ENCODE results near the gene RBM33.

The RBM33 gene

GRCh38 chr7:155804431-155804831 lies 160.0 kb downstream of the RBM33 start:
- peak overlapping the region; percentile 13 for H3K4me3 Mint-ChIP-seq

GRCh38 chr7:155804897-155805825 lies 160.7 kb downstream of the RBM33 start:
- Mint-ChIP-seq H3K4me3 (peak overlapping the region; percentile 67), H3K36me3 (ENCODE audit: low read depth) (no peaks in the 10 kb centered on the region), H3K27me3 (peaks cover 65% of the 10 kb centered on the region), H3K4me1 (ENCODE audit: low read depth) (peaks cover 32% of the 10 kb centered on the region), H3K27ac (no peak overlapping the region), H3K9me3 (no peaks in the 10 kb centered on the region)

More at GRCh38 chr7:155804431-155804831, 160.0 kb downstream of the RBM33 start:
- Mint-ChIP-seq H3K27me3 (peaks cover 70% of the 10 kb centered on the region), H3K4me1 (ENCODE audit: low read depth) (peaks cover 30% of the 10 kb centered on the region), H3K27ac (no peak overlapping the region), H3K36me3 (ENCODE audit: low read depth) (no peaks in the 10 kb centered on the region), H3K9me3 (no peaks in the 10 kb centered on the region)

DNA sequence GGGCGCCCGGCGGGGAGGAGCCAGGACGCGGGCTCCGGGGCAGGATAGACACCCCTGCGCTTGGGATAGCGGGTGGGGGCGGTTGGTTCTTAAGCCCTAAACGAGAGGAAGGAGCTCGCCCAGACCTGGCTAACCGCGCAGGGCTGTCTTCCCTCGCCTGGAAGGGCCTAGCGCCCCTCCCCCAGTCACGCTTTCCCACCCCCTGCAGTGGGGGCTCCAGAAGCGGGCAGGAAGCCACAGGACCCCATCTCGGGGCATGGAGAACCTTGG lies 161.3 kb downstream of the RBM33 start:
- no peaks in the 10 kb centered on the region for H3K36me3 Mint-ChIP-seq (ENCODE audit: low read depth)
- no peak overlapping the region for H3K4me3 Mint-ChIP-seq
- peaks cover 65% of the 10 kb centered on the region for H3K27me3 Mint-ChIP-seq
- H3K9me3 Mint-ChIP-seq = no peaks in the 10 kb centered on the region
- no peak overlapping the region for H3K27ac Mint-ChIP-seq
- peaks cover 35% of the 10 kb centered on the region for H3K4me1 Mint-ChIP-seq (ENCODE audit: low read depth)

GRCh38 chr7:155806096-155806871 lies 161.8 kb downstream of the RBM33 start:
- H3K4me3 Mint-ChIP-seq = no peak overlapping the region
- peaks cover 37% of the 10 kb centered on the region for H3K4me1 Mint-ChIP-seq (ENCODE audit: low read depth)
- peaks cover 65% of the 10 kb centered on the region for H3K27me3 Mint-ChIP-seq
- H3K36me3 Mint-ChIP-seq (ENCODE audit: low read depth) = no peaks in the 10 kb centered on the region
- no peak overlapping the region for H3K27ac Mint-ChIP-seq
- H3K9me3 Mint-ChIP-seq = no peaks in the 10 kb centered on the region

GRCh38 chr7:155807065-155807671 lies 162.7 kb downstream of the RBM33 start:
- peaks cover 44% of the 10 kb centered on the region for H3K4me1 Mint-ChIP-seq (ENCODE audit: low read depth)
- no peaks in the 10 kb centered on the region for H3K36me3 Mint-ChIP-seq (ENCODE audit: low read depth)
- H3K9me3 Mint-ChIP-seq = no peaks in the 10 kb centered on the region
- H3K4me3 Mint-ChIP-seq = no peak overlapping the region
- peaks cover 68% of the 10 kb centered on the region for H3K27me3 Mint-ChIP-seq
- H3K27ac Mint-ChIP-seq = no peak overlapping the region

DNA sequence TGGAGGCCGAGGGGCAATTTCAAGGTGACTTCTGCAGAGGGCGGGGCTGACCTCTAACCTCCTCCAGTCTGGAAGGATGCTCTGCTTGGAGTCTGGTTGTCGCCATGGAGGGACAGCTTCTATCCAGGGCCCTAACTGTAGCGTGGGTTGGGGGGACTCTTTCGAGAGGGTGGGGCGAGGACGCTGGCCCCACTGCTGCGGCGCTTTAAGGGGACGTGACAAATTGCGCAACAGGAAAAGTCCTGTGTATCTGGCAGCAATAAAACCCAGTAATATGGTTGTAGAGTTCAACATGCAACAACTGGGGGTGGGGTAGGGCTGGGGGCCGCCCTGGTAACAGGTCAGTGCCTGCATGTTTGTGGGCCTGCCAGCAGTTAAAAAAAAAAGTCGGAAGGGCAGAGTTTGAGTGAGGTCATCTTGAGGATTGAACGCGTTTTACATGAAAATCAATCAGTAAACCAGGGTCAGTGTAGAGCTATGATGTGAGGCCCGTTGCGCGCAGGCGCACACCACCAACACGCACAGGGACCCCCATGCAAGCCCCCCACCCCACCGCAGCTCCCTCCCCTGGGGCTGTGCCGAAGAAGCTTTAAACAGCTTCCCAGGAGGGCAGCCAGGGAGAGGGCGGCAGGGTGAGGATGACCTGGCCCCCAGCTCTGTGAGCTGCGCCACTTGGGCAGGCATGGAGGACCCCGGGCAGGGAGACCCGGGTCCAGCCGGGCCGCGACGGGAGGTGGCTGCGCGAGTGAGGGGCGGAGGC lies 163.5 kb downstream of the RBM33 start:
- no peak overlapping the region for H3K27ac Mint-ChIP-seq
- H3K9me3 Mint-ChIP-seq = no peaks in the 10 kb centered on the region
- H3K27me3 Mint-ChIP-seq = peaks cover 71% of the 10 kb centered on the region
- H3K36me3 Mint-ChIP-seq (ENCODE audit: low read depth) = no peaks in the 10 kb centered on the region
- peaks cover 42% of the 10 kb centered on the region for H3K4me1 Mint-ChIP-seq (ENCODE audit: low read depth)
- no peak overlapping the region for H3K4me3 Mint-ChIP-seq

DNA sequence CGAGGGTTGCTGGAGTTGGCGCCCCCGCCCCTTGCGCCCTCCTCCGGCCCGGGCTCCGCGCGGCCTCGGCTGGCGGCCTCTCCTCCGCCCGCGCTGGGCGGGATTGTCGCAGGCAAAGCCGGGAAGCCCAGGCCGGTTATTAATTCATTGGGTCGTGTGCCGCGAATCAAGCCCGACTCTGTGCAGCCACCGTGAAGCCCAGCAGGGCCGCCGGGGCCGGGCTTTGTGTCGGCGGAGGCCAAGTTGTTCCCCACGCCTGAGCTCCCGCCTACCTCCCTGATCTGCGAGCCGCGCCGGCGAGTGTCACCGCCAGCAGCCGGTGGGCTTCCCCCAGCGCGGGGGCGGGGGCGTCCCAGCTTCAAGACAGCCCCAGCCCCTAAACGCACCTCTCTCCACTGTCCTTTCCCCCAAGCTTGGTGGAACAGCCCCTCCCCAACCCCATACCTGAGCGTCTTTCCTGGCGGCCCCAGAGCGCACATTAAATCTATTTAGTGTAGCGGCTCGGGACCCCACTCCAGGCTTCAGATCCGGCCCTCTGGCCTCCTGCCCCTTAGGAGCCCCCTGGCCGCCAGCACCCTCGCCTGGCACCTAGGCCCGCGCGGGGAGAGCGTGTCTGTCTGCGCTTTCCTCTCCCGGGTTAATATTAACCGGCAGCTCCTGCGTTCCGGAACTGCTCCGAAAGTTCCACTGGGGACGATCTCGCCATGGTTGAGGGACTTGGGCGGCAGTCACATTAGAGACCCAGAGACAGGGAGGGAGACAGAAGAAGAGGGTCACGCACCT lies 164.3 kb downstream of the RBM33 start:
- Mint-ChIP-seq H3K36me3 (ENCODE audit: low read depth) (no peaks in the 10 kb centered on the region), H3K27me3 (peaks cover 72% of the 10 kb centered on the region), H3K9me3 (no peaks in the 10 kb centered on the region), H3K27ac (no peak overlapping the region), H3K4me3 (no peak overlapping the region), H3K4me1 (ENCODE audit: low read depth) (peaks cover 39% of the 10 kb centered on the region)

- no peak overlapping the region for H3K27ac Mint-ChIP-seq
- peaks cover 36% of the 10 kb centered on the region for H3K4me1 Mint-ChIP-seq (ENCODE audit: low read depth)
- H3K4me3 Mint-ChIP-seq = no peak overlapping the region
- no peaks in the 10 kb centered on the region for H3K36me3 Mint-ChIP-seq (ENCODE audit: low read depth)
- H3K9me3 Mint-ChIP-seq = no peaks in the 10 kb centered on the region
- peaks cover 73% of the 10 kb centered on the region for H3K27me3 Mint-ChIP-seq
These were observed 165.0 kb downstream of the RBM33 start for GRCh38 chr7:155809332-155809946.

- Mint-ChIP-seq H3K27me3 (peaks cover 69% of the 10 kb centered on the region), H3K4me3 (no peak overlapping the region), H3K36me3 (ENCODE audit: low read depth) (no peaks in the 10 kb centered on the region), H3K4me1 (ENCODE audit: low read depth) (peaks cover 34% of the 10 kb centered on the region), H3K27ac (no peak overlapping the region), H3K9me3 (no peaks in the 10 kb centered on the region)
These were observed 165.7 kb downstream of the RBM33 start for GRCh38 chr7:155809947-155810769.

GRCh38 chr7:155810770-155811559 lies 166.5 kb downstream of the RBM33 start:
- H3K27ac Mint-ChIP-seq = no peak overlapping the region
- peaks cover 32% of the 10 kb centered on the region for H3K4me1 Mint-ChIP-seq (ENCODE audit: low read depth)
- peak overlapping the region; percentile 10 for H3K4me3 Mint-ChIP-seq
- H3K36me3 Mint-ChIP-seq (ENCODE audit: low read depth) = no peaks in the 10 kb centered on the region
- peaks cover 72% of the 10 kb centered on the region for H3K27me3 Mint-ChIP-seq
- H3K9me3 Mint-ChIP-seq = no peaks in the 10 kb centered on the region

DNA sequence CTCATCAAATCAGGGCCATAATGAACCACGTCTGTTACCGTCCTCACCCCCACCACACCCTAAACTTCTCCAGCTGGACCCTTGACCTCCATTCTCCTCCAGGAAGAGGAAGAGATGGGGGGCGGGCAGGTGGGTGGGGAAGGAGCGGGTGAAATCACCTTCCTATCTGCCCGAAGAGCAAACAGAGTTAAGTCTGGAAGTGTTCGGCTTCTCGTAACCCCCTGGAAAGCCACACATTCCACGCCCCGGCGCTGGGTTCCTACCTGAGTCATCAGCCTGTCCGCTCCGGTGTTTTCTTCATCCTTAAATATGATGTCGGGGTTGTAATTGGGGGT lies 167.1 kb downstream of the RBM33 start:
- H3K4me1 Mint-ChIP-seq (ENCODE audit: low read depth) = peaks cover 28% of the 10 kb centered on the region
- peaks cover 69% of the 10 kb centered on the region for H3K27me3 Mint-ChIP-seq
- no peak overlapping the region for H3K4me3 Mint-ChIP-seq
- no peaks in the 10 kb centered on the region for H3K9me3 Mint-ChIP-seq
- H3K27ac Mint-ChIP-seq = no peak overlapping the region
- no peaks in the 10 kb centered on the region for H3K36me3 Mint-ChIP-seq (ENCODE audit: low read depth)

DNA sequence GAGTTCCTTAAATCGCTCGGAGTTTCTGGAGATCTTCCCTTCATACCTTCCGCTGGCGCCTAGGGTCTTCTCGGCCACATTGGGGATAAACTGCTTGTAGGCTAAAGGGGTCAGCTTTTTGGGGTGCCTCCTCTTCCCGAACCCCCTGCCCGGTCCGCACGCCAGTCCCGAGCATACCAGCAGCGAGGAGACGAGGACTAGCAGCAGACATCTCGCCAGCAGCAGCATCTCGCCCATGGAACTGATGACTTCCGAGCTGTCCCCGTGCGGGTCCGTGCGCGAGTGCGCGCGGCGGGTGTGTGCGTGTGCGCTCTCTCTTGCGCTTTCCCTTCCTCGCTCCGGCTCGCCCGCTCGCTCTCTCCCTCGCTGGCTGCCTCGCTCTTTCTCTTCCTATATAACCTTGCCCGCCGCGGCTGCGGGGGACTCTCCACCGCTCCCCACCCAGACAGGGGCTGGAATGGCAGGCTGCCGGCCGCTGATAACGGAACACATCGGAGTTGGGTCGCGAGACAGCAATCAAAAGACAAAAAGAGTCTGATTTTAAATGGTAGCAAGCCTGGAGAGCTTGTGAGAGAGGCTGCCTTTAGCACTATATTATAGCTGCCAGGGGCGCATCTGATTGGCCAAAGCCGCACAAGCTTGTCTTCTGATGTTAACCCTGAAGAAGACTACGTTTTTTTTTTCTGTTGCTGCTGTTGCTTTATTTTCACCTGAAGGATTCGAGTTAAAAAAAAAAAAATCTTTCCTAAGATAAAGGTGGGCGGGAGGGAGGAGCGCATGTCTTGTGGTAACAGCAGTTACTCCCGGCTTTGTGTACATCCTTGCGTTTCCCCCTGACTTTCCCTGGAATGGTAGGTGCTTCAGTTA lies 167.7 kb downstream of the RBM33 start, which contains the start of gene SHH:
Gene SHH, minus strand, starts transcription at position 569 of the 867 bp plus-strand sequence. Its CDS starts 341 bp downstream, at position 228.
- Mint-ChIP-seq H3K4me3 (peak within 1 kb of the TSS; percentile 43), H3K36me3 (ENCODE audit: low read depth) (no peaks in the 10 kb centered on the region)

More for the DNA sequence above, 167.7 kb downstream of the RBM33 start, which contains the start of gene SHH:
- H3K9me3 Mint-ChIP-seq = no peaks in the 10 kb centered on the region
- peaks cover 24% of the 10 kb centered on the region for H3K4me1 Mint-ChIP-seq (ENCODE audit: low read depth)
- peaks cover 65% of the 10 kb centered on the region for H3K27me3 Mint-ChIP-seq
- peak within 1 kb of the TSS; percentile 58 for H3K27ac Mint-ChIP-seq

All from stimulated activated naive CD8-positive, alpha-beta T cell treated with anti-CD3 and anti-CD28 coated beads, Interleukin-15, Interleukin-2, amounts not matched to agents 100 ng/mL and 50 ng/mL, for 24 hours (primary cell).